WTC11 (cell line): Measurements from ENCODE around the gene POU2F1.

ENCODE experiments used
- CTCF ChIP-seq: fragments of 200-600 bp; IDR thresholded peaks from 2 replicates; pipeline ENCODE4 v1.8.0; 2022; ENCODE audit warnings: antibody characterized with exemption
- NR3C1 ChIP-seq: sonication (generic); formaldehyde crosslinking; conservative IDR thresholded peaks from 2 replicates; pipeline ENCODE4 v1.8.1; 2023; ENCODE audit warnings: low read depth, mild to moderate bottlenecking, missing genetic modification reagents
- RELA ChIP-seq: sonication (generic); formaldehyde crosslinking; IDR thresholded peaks from 2 replicates; pipeline ENCODE4 v1.8.1; 2022; ENCODE audit warnings: missing genetic modification reagents, mild to moderate bottlenecking, borderline replicate concordance
- TP53 ChIP-seq: sonication (generic); formaldehyde crosslinking; IDR thresholded peaks from 2 replicates; pipeline ENCODE4 v1.8.1; 2023; ENCODE audit warnings: mild to moderate bottlenecking, missing genetic modification reagents
- USF2 ChIP-seq: sonication (generic); formaldehyde crosslinking; IDR thresholded peaks from 2 replicates; pipeline ENCODE4 v1.8.1; 2023; ENCODE audit warnings: mild to moderate bottlenecking, missing genetic modification reagents, moderate library complexity
- ZNF423 ChIP-seq: fragments of 250-450 bp; sonication (Bioruptor Pico); IDR thresholded peaks from 2 replicates; pipeline ENCODE4 v2.1.2; 2022; ENCODE audit warnings: mild to moderate bottlenecking, moderate library complexity

GRCh38 chr1:167270349-167271092 lies 49.8 kb downstream of the POU2F1 start:
- TF ChIP-seq ZNF423 (no peak), RELA (CRISPR knock-in tag) (no peak), CTCF (no peak), USF2 (CRISPR knock-in tag) (no peak), NR3C1 (CRISPR knock-in tag) (no peak), TP53 (CRISPR knock-in tag) (no peak)
